NB4 (cell line): ENCODE measurements around the gene RAB1B.
A peak's percentile ranks its signal among the peaks of the same experiment; 100 is the strongest.

Source experiments
- DNase-seq: peaks from one replicate; pipeline ENCODE4 v3.0.0; 2010; ENCODE audit warnings: low read depth
- H3K4me3 ChIP-seq: one replicate; pipeline ENCODE4 v1.5.1; 2011; ENCODE audit warnings: mild to moderate bottlenecking, low read depth, low read length, moderate library complexity
- CTCF ChIP-seq: IDR thresholded peaks from one replicate; pipeline ENCODE4 v1.5.1; 2012; ENCODE audit warnings: low read depth, low read length
- MAX ChIP-seq: IDR thresholded peaks from 2 replicates; pipeline ENCODE4 v1.6.1; 2011; ENCODE audit warnings: low read depth, low read length
- MYC ChIP-seq: IDR thresholded peaks from 2 replicates; pipeline ENCODE4 v1.6.1; 2011; ENCODE audit warnings: low read depth, low read length
- POLR2A ChIP-seq: IDR thresholded peaks from 2 replicates; pipeline ENCODE4 v1.6.1; 2011; ENCODE audit warnings: mild to moderate bottlenecking; ENCODE audit not compliant: insufficient read length; ENCODE audit errors: extremely low read depth

The RAB1B gene

GRCh38 chr11:66264914-66265313 is 3.5 kb upstream of the RAB1B start:
- TF ChIP-seq MYC (no peak), POLR2A (no peak), CTCF (peak; percentile 42), MAX (no peak)
- DNase-seq, result peak; percentile 46
- H3K4me3 ChIP-seq, result no peak overlapping the region

- TF ChIP-seq MAX (no peak), MYC (no peak), POLR2A (no peak), CTCF (no peak)
- DNase-seq, result no peak
- no peak overlapping the region for H3K4me3 ChIP-seq
Observed at GRCh38 chr11:66265531-66266377, 2.7 kb upstream of the RAB1B start.

- no peak for DNase-seq
- no peak overlapping the region for H3K4me3 ChIP-seq
- TF ChIP-seq MYC (no peak), MAX (no peak), POLR2A (no peak), CTCF (no peak)
Observed at GRCh38 chr11:66266378-66267038, 1.9 kb upstream of the RAB1B start.

GRCh38 chr11:66267039-66267378 is 1.4 kb upstream of the RAB1B start:
- no peak for DNase-seq
- H3K4me3 ChIP-seq, result no peak overlapping the region
- no peak for TF ChIP-seq MAX
- no peak for TF ChIP-seq POLR2A
- TF ChIP-seq MYC, result no peak

- TF ChIP-seq POLR2A (peak; percentile 62), MAX (0 out of 2 replicates have a peak, but pooled peaks have one; percentile 25), MYC (no peak), CTCF (peak; percentile 3)
- DNase-seq, result peak; percentile 89
- H3K4me3 ChIP-seq, result peak overlapping the region; percentile 67
Observed at GRCh38 chr11:66267379-66268243, 828 bp upstream of the RAB1B start.
